Measurements from ENCODE around the gene CPA5. TPM values are rescaled to one million over a fixed set of nuclear protein-coding genes. Genes with fewer than 3 reads are reported as not detected.

Gene CPA5
- total RNA-seq, 1 donor from 2014 or later = not detected

GRCh38 chr7:130363026-130363847 lies 18.6 kb downstream of the CPA5 start:
- peaks cover 8% of the 10 kb centered on the region for H3K9me3 Mint-ChIP-seq (ENCODE audit: unreplicated experiment)
- peaks cover 16% of the 10 kb centered on the region for H3K36me3 Mint-ChIP-seq (ENCODE audit: unreplicated experiment)
- no peak for DNase-seq
- no peaks in the 10 kb centered on the region for H3K27me3 Mint-ChIP-seq (ENCODE audit: unreplicated experiment)
- H3K4me1 Mint-ChIP-seq (ENCODE audit: low read depth, unreplicated experiment) = peaks cover 27% of the 10 kb centered on the region
- TF ChIP-seq CTCF (IDR thresholded peaks at IDR 0.05; ENCODE audit: partially characterized antibody, unreplicated experiment) = no peak
- no peak overlapping the region for H3K27ac Mint-ChIP-seq (ENCODE audit: unreplicated experiment)
- no peak overlapping the region for H3K4me3 Mint-ChIP-seq (ENCODE audit: unreplicated experiment)

GRCh38 chr7:130364451-130364850 lies 19.8 kb downstream of the CPA5 start:
- Mint-ChIP-seq H3K4me1 (ENCODE audit: low read depth, unreplicated experiment) (peaks cover 29% of the 10 kb centered on the region), H3K4me3 (ENCODE audit: unreplicated experiment) (no peak overlapping the region), H3K27ac (ENCODE audit: unreplicated experiment) (peak overlapping the region; percentile 66), H3K9me3 (ENCODE audit: unreplicated experiment) (peaks cover 8% of the 10 kb centered on the region), H3K27me3 (ENCODE audit: unreplicated experiment) (no peaks in the 10 kb centered on the region), H3K36me3 (ENCODE audit: unreplicated experiment) (peaks cover 13% of the 10 kb centered on the region)
- TF ChIP-seq CTCF (IDR thresholded peaks at IDR 0.05; ENCODE audit: partially characterized antibody, unreplicated experiment) = no peak
- no peak for DNase-seq

- H3K4me1 Mint-ChIP-seq (ENCODE audit: low read depth, unreplicated experiment) = peaks cover 30% of the 10 kb centered on the region
- H3K27ac Mint-ChIP-seq (ENCODE audit: unreplicated experiment) = peak overlapping the region; percentile 91
Measured at GRCh38 chr7:130365088-130365487, 20.5 kb downstream of the CPA5 start.

GRCh38 chr7:130365511-130366441 lies 21.2 kb downstream of the CPA5 start:
- no peaks in the 10 kb centered on the region for H3K36me3 Mint-ChIP-seq (ENCODE audit: unreplicated experiment)
- DNase-seq = peak; percentile 85
- H3K27me3 Mint-ChIP-seq (ENCODE audit: unreplicated experiment) = no peaks in the 10 kb centered on the region
- H3K4me3 Mint-ChIP-seq (ENCODE audit: unreplicated experiment) = peak overlapping the region; percentile 72
- H3K9me3 Mint-ChIP-seq (ENCODE audit: unreplicated experiment) = peaks cover 6% of the 10 kb centered on the region
- peak overlapping the region; percentile 91 for H3K27ac Mint-ChIP-seq (ENCODE audit: unreplicated experiment)
- no peak for TF ChIP-seq CTCF (IDR thresholded peaks at IDR 0.05; ENCODE audit: partially characterized antibody, unreplicated experiment)
- H3K4me1 Mint-ChIP-seq (ENCODE audit: low read depth, unreplicated experiment) = peaks cover 30% of the 10 kb centered on the region

More at GRCh38 chr7:130365088-130365487, 20.5 kb downstream of the CPA5 start:
- Mint-ChIP-seq H3K9me3 (ENCODE audit: unreplicated experiment) (peaks cover 6% of the 10 kb centered on the region), H3K36me3 (ENCODE audit: unreplicated experiment) (peaks cover 7% of the 10 kb centered on the region), H3K27me3 (ENCODE audit: unreplicated experiment) (no peaks in the 10 kb centered on the region), H3K4me3 (ENCODE audit: unreplicated experiment) (peak overlapping the region; percentile 72)
- TF ChIP-seq CTCF (IDR thresholded peaks at IDR 0.05; ENCODE audit: partially characterized antibody, unreplicated experiment) = no peak
- DNase-seq = no peak
